ENCODE results near the gene CEP89.
"Not testable (repeated sequence)": the region's sequence is repeated elsewhere in the genome, so short reads cannot be mapped to it uniquely, and the experiment has no call there.

CEP89 gene

GRCh38 chr19:32971715-32972540, at the start of gene CEP89, which contains the start of gene FAAP24:
Gene CEP89 (minus strand): TSS chr19:32971958. CDS start chr19:32971874, 84 bp downstream.
Gene FAAP24 (plus strand): TSS chr19:32972242. CDS start chr19:32973197, 955 bp downstream.
- DNase-seq = peak; percentile 98

- DNase-seq = not testable (repeated sequence)
Measured at GRCh38 chr19:33010891-33011290, 39.1 kb upstream of the CEP89 start.

- no peak for DNase-seq
Measured at GRCh38 chr19:33008738-33009137, 37.0 kb upstream of the CEP89 start.

GRCh38 chr19:33005440-33005839, 33.7 kb upstream of the CEP89 start:
- DNase-seq = peak; percentile 67

- DNase-seq = not testable (repeated sequence)
Measured at GRCh38 chr19:33003424-33004024, 31.8 kb upstream of the CEP89 start.

GRCh38 chr19:33002126-33002865, 30.5 kb upstream of the CEP89 start:
- DNase-seq = not testable (repeated sequence)

- DNase-seq = no peak
Measured at GRCh38 chr19:33000910-33001309, 29.2 kb upstream of the CEP89 start.

GRCh38 chr19:33000510-33000909, 28.8 kb upstream of the CEP89 start:
- DNase-seq = no peak

GRCh38 chr19:32998722-32999121, 27.0 kb upstream of the CEP89 start:
- DNase-seq = no peak

GRCh38 chr19:32997716-32998355, 26.1 kb upstream of the CEP89 start:
- no peak for DNase-seq

- DNase-seq = not testable (repeated sequence)
Measured at GRCh38 chr19:32997061-32997464, 25.3 kb upstream of the CEP89 start.

GRCh38 chr19:32995966-32996365, 24.2 kb upstream of the CEP89 start:
- not testable (repeated sequence) for DNase-seq

GRCh38 chr19:32988724-32989123, 17.0 kb upstream of the CEP89 start:
- DNase-seq = no peak

GRCh38 chr19:32988254-32988653, 16.5 kb upstream of the CEP89 start:
- DNase-seq = not testable (repeated sequence)

GRCh38 chr19:32982488-32982887, 10.7 kb upstream of the CEP89 start:
- not testable (repeated sequence) for DNase-seq

- DNase-seq = not testable (repeated sequence)
Measured at GRCh38 chr19:32979807-32980206, 8.0 kb upstream of the CEP89 start.

GRCh38 chr19:32977813-32978212, 6.1 kb upstream of the CEP89 start:
- DNase-seq = not testable (repeated sequence)

GRCh38 chr19:32977280-32977679, 5.5 kb upstream of the CEP89 start:
- DNase-seq = no peak

GRCh38 chr19:32976223-32976805, 4.6 kb upstream of the CEP89 start:
- DNase-seq = peak; percentile 36

GRCh38 chr19:32971012-32971595, 654 bp downstream of the CEP89 start:
- no peak for DNase-seq

- no peak for DNase-seq
Measured at GRCh38 chr19:32969549-32969948, 2.2 kb downstream of the CEP89 start.

- no peak for DNase-seq
Measured at GRCh38 chr19:32966750-32967149, 5.0 kb downstream of the CEP89 start.

Measured in NCI-H510A (cell line).